ENCODE results near the gene NAB2. TPM values are rescaled to one million over a fixed set of nuclear protein-coding genes. Genes with fewer than 3 reads are reported as not detected.
A peak's percentile ranks its signal among the peaks of the same experiment; 100 is the strongest.

Gene NAB2
- total and polyA plus RNA-seq, 2 donors (not counting 3 experiments of a cell fraction or from before 2014, with no cell fraction given), result 14.6 to 15.9 TPM

- DNase-seq (ENCODE audit: low read depth, low spot score), result no peak
- Histone ChIP-seq H3K9me3 (replicated peaks; ENCODE audit: control insufficient read depth, insufficient read depth, low read length) (no peaks in the 10 kb centered on the region), H3K4me1 (ENCODE audit: control insufficient read depth, extremely low read depth, insufficient read depth, low read length) (peaks cover 16% of the 10 kb centered on the region), H4K20me1 (replicated peaks; ENCODE audit: control insufficient read depth, extremely low read depth, insufficient read depth, low read length) (no peaks in the 10 kb centered on the region), H3K4me2 (ENCODE audit: insufficient read depth, low read length) (peak overlapping the region; percentile 89), H3K36me3 (ENCODE audit: control insufficient read depth in 2 of 2, extremely low read depth in 1 of 2, insufficient read depth in 2 of 2, low read length in 2 of 2) (peaks cover 0 to under 1% of the 10 kb centered on the region in 2 experiments), H3K27ac (ENCODE audit: insufficient read depth, low read depth, low read length) (peak overlapping the region; percentile 82), H3K79me2 (ENCODE audit: control insufficient read depth, insufficient read depth, low read length) (peaks cover 16% of the 10 kb centered on the region), H3K9ac (replicated peaks; ENCODE audit: extremely low read depth, insufficient read depth, low read length) (no peak overlapping the region), H3K27me3 (ENCODE audit: control insufficient read depth in 2 of 2, insufficient read depth in 2 of 2, low read length in 2 of 2) (no peaks in the 10 kb centered on the region), H3K4me3 (replicated peaks in 1 of 3; ENCODE audit: insufficient read depth in 1 of 3, low read depth in 1 of 3, low read length in 3 of 3) (peak overlapping the region in 2 of 3 experiments; percentile 70 to 79), H2AFZ (ENCODE audit: low read depth, low read length) (peak overlapping the region; percentile 41), H3K9me1 (replicated peaks; ENCODE audit: control insufficient read depth, extremely low read depth, insufficient read depth, low read length) (no peaks in the 10 kb centered on the region)
- dilution Hi-C loops (cut with MboI; ENCODE audit: extremely low pct_ligation_motif_present, low sequenced_read_pairs) (no loop called here), intact Hi-C loops (cut with micrococcal nuclease) (loop anchor here (5.0 kb wide), 1 partner anchor 399 kb away; the partner anchor contains the start of gene PTGES3)
- peak; percentile 35 for FAIRE-seq
- no TSS peak for BruUV-seq (replicated peaks)
- POLR2A ChIA-PET, result no interaction called here
- TF ChIP-seq MYC (IDR thresholded peaks at IDR 0.05; ENCODE audit: low read depth, low read length), result no peak
- TF ChIP-seq JUN (IDR thresholded peaks at IDR 0.05; ENCODE audit: borderline replicate concordance, insufficient read depth, insufficient read length, low read depth), result no peak
- no peak for TF ChIP-seq POLR2AphosphoS5 (IDR thresholded peaks at IDR 0.05; ENCODE audit: insufficient read depth, low read depth, low read length)
- peak; percentile 21 for TF ChIP-seq POLR2A (IDR thresholded peaks at IDR 0.05; ENCODE audit: low read depth, low read length)
- CTCF ChIA-PET, result interaction anchor here (1.0 to 14.4 kb wide), 4 partner anchors 7 to 25 kb away, joined by 3 to 158 read pairs (median 11); partner anchors contain the start of genes NEMP1 and STAT6
These were observed 2.9 kb upstream of the NAB2 start for GRCh38 chr12:57085999-57086492.

GRCh38 chr12:57086493-57087009 lies 2.4 kb upstream of the NAB2 start:
- POLR2A ChIA-PET, result interaction anchor here (0.7 to 2.5 kb wide), 3 partner anchors 8 to 25 kb away, joined by 6 to 11 read pairs (median 7); partner anchors contain the start of genes NEMP1 and STAT6
- TSS peak; percentile 55 for BruUV-seq (replicated peaks)
- intact Hi-C loops (cut with micrococcal nuclease), result loop anchor here (1.0 to 5.0 kb wide), 2 partner anchors 8 to 399 kb away; partner anchors contain the start of genes NEMP1 and PTGES3

More at GRCh38 chr12:57086493-57087009, 2.4 kb upstream of the NAB2 start:
- TF ChIP-seq CTCF (IDR thresholded peaks at IDR 0.05; ENCODE audit: extremely low read depth in 1 of 2, insufficient read depth in 1 of 2, low read depth in 1 of 2, low read length in 2 of 2) (peak; percentile 28 to 54), MYC (IDR thresholded peaks at IDR 0.05; ENCODE audit: low read depth, low read length) (no peak)
- H3K36me3 ChIP-seq (ENCODE audit: control insufficient read depth in 2 of 2, extremely low read depth in 1 of 2, insufficient read depth in 2 of 2, low read length in 2 of 2), result peaks cover 0 to 2% of the 10 kb centered on the region in 2 experiments
- CTCF ChIA-PET, result interaction anchor here (1.0 to 14.4 kb wide), 4 partner anchors 8 to 25 kb away, joined by 3 to 158 read pairs (median 11); partner anchors contain the start of genes NEMP1 and STAT6
- peak overlapping the region; percentile 70 to 81 (median 79) for H3K4me3 ChIP-seq (replicated peaks in 1 of 3; ENCODE audit: insufficient read depth in 1 of 3, low read depth in 1 of 3, low read length in 3 of 3)
- no peaks in the 10 kb centered on the region for H3K9me3 ChIP-seq (replicated peaks; ENCODE audit: control insufficient read depth, insufficient read depth, low read length)
- H3K79me2 ChIP-seq (ENCODE audit: control insufficient read depth, insufficient read depth, low read length), result peaks cover 16% of the 10 kb centered on the region
- H3K4me1 ChIP-seq (ENCODE audit: control insufficient read depth, extremely low read depth, insufficient read depth, low read length), result peaks cover 16% of the 10 kb centered on the region
- H4K20me1 ChIP-seq (replicated peaks; ENCODE audit: control insufficient read depth, extremely low read depth, insufficient read depth, low read length), result no peaks in the 10 kb centered on the region
- H3K27ac ChIP-seq (ENCODE audit: insufficient read depth, low read depth, low read length), result peak overlapping the region; percentile 82
- H3K9me1 ChIP-seq (replicated peaks; ENCODE audit: control insufficient read depth, extremely low read depth, insufficient read depth, low read length), result no peaks in the 10 kb centered on the region
- DNase-seq (ENCODE audit: low read depth, low spot score), result peak; percentile 83
- H3K27me3 ChIP-seq (ENCODE audit: control insufficient read depth in 2 of 2, insufficient read depth in 2 of 2, low read length in 2 of 2), result no peaks in the 10 kb centered on the region
- peak overlapping the region; percentile 89 for H3K4me2 ChIP-seq (ENCODE audit: insufficient read depth, low read length)
- FAIRE-seq, result peak; percentile 72
- peak overlapping the region; percentile 87 for H3K9ac ChIP-seq (replicated peaks; ENCODE audit: extremely low read depth, insufficient read depth, low read length)
- peak overlapping the region; percentile 70 for H2AFZ ChIP-seq (ENCODE audit: low read depth, low read length)
- dilution Hi-C loops (cut with MboI; ENCODE audit: extremely low pct_ligation_motif_present, low sequenced_read_pairs), result no loop called here

Data from endothelial cell of umbilical vein (primary cell).